Measurements from ENCODE around the gene PACRG. TPM values are rescaled to one million over a fixed set of nuclear protein-coding genes. Genes with fewer than 3 reads are reported as not detected.

The PACRG gene
- total RNA-seq, 2 donors from 2014 or later = 13.0 TPM; not detected in 1

GRCh38 chr6:163231356-163232014 is 503.7 kb downstream of the PACRG start:
- Histone ChIP-seq H3K27ac (no peak overlapping the region), H3K9me3 (no peaks in the 10 kb centered on the region), H3K4me1 (ENCODE audit: control insufficient read depth in 1 of 2, low read depth in 2 of 2) (no peaks in the 10 kb centered on the region), H3K27me3 (replicated peaks; ENCODE audit: insufficient read depth) (no peaks in the 10 kb centered on the region), H3K36me3 (no peaks in the 10 kb centered on the region), H3K4me3 (no peak overlapping the region)
- no peak for TF ChIP-seq CTCF (IDR thresholded peaks at IDR 0.05)
- no peak for ATAC-seq (ENCODE audit: insufficient number of reproducible peaks, low FRiP score, low read depth)
- DNase-seq (ENCODE audit: low spot score) = no peak

DNA sequence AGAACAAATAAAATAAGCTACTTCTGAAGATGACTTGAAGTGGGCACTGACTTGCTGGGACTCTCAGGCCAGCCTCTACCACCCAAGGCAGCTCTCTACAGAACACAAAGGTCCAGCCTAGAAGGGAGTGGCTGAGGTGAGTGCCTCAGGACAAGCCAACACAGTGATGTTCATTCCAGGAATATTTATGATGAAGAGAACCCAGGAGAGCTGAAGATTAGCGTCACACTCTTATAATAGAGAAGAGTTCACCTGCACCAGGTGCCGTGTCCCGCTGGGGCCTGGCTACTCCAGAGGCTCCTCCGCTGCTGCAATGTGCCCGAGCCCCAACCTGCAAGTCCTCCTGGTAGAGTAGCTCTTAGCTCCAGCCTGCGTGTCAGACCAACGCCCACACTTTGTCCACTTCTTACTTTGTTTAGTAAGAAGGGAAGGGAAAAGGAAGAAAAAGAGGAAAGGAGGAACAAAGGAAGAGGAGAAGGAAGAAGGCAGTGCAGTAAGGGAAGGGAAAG is 504.3 kb downstream of the PACRG start:
- TF ChIP-seq CTCF (IDR thresholded peaks at IDR 0.05) = no peak
- Histone ChIP-seq H3K27ac (no peak overlapping the region), H3K9me3 (no peaks in the 10 kb centered on the region), H3K4me1 (ENCODE audit: control insufficient read depth in 1 of 2, low read depth in 2 of 2) (no peaks in the 10 kb centered on the region), H3K36me3 (no peaks in the 10 kb centered on the region), H3K4me3 (no peak overlapping the region), H3K27me3 (replicated peaks; ENCODE audit: insufficient read depth) (no peaks in the 10 kb centered on the region)
- ATAC-seq (ENCODE audit: insufficient number of reproducible peaks, low FRiP score, low read depth) (no peak), DNase-seq (ENCODE audit: low spot score) (no peak)

- TF ChIP-seq CTCF (IDR thresholded peaks at IDR 0.05) = no peak
- Histone ChIP-seq H3K27me3 (replicated peaks; ENCODE audit: insufficient read depth) (no peaks in the 10 kb centered on the region), H3K27ac (no peak overlapping the region), H3K36me3 (no peaks in the 10 kb centered on the region), H3K4me3 (no peak overlapping the region), H3K9me3 (no peaks in the 10 kb centered on the region), H3K4me1 (ENCODE audit: control insufficient read depth in 1 of 2, low read depth in 2 of 2) (no peaks in the 10 kb centered on the region)
- DNase-seq (ENCODE audit: low spot score) (no peak), ATAC-seq (ENCODE audit: insufficient number of reproducible peaks, low FRiP score, low read depth) (no peak)
These were observed 504.9 kb downstream of the PACRG start for GRCh38 chr6:163232649-163233048.

DNA sequence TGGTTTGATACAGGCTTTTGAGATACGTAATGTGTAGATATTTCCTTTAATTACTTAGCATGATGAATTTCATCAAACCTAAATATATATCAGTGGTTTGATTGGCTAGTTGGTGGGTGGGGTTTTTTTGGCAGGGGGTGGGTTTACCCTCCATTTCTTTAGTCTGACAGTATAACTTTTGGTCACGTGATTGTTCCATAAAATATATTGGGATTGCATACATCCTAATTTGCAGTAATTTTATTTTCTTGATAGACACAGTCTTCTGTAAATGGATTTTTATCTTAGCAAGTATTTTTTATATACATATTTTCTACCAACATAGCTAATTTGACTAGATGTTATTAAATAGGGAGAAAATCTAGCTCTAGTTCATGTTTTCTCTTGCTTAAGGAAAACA is 509.3 kb downstream of the PACRG start:
- H3K27ac ChIP-seq = no peak overlapping the region
- ATAC-seq (ENCODE audit: insufficient number of reproducible peaks, low FRiP score, low read depth) (no peak), DNase-seq (ENCODE audit: low spot score) (no peak)
- H3K27me3 ChIP-seq (replicated peaks; ENCODE audit: insufficient read depth) = no peaks in the 10 kb centered on the region
- TF ChIP-seq CTCF (IDR thresholded peaks at IDR 0.05) = no peak
- no peaks in the 10 kb centered on the region for H3K36me3 ChIP-seq
- H3K9me3 ChIP-seq = no peaks in the 10 kb centered on the region
- no peaks in the 10 kb centered on the region for H3K4me1 ChIP-seq (ENCODE audit: control insufficient read depth in 1 of 2, low read depth in 2 of 2)
- no peak overlapping the region for H3K4me3 ChIP-seq

DNA sequence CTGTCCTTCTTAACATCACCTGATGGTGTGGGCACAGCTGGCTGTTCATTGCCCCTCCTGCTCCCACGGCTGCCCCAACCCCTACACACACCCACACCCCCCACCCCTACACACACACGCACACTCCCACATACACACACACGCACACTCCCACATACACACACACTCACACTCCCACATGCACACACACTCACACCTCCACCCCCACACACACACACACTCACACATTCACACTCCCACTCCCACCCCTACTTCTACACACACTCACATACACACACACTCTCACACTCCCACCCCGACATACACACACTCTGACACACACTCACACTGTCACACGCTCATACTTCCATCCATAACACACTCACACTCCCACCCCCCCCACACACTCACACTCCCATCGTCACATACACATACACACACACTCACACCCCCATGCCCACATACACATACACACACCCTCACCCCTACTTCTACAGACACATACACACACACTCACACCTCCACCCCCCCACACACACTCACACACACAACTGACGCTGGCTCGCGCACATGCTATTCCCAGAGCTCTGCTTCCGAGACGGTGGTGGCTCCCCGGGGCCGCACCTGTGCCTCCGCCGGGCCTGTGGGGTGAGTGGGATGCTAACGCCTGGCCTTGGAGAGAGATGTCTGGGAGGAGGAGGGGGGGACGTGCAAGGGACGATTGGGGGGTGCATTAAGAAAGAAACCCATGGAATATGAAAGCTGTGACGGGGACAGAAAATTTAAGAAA is 512.0 kb downstream of the PACRG start:
- ATAC-seq (ENCODE audit: insufficient number of reproducible peaks, low FRiP score, low read depth) (no peak), DNase-seq (ENCODE audit: low spot score) (no peak)
- Histone ChIP-seq H3K36me3 (no peaks in the 10 kb centered on the region), H3K4me3 (no peak overlapping the region), H3K9me3 (no peaks in the 10 kb centered on the region), H3K4me1 (ENCODE audit: control insufficient read depth in 1 of 2, low read depth in 2 of 2) (no peaks in the 10 kb centered on the region), H3K27ac (no peak overlapping the region), H3K27me3 (replicated peaks; ENCODE audit: insufficient read depth) (no peaks in the 10 kb centered on the region)
- no peak for TF ChIP-seq CTCF (IDR thresholded peaks at IDR 0.05)

Data from thoracic aorta (tissue), 2 donors.